GM21717 (cell line): Measurements from ENCODE around the gene TMEM163.
"Not testable (repeated sequence)": the region's sequence is repeated elsewhere in the genome, so short reads cannot be mapped to it uniquely, and the experiment has no call there.

ENCODE experiments used
- ATAC-seq: cut with Tn5 transposase; IDR thresholded peaks from one replicate; pipeline ENCODE4 v1.9.1; 2021; ENCODE audit warnings: mild to moderate bottlenecking, moderate library complexity; ENCODE audit not compliant: unreplicated experiment

TMEM163 gene

DNA sequence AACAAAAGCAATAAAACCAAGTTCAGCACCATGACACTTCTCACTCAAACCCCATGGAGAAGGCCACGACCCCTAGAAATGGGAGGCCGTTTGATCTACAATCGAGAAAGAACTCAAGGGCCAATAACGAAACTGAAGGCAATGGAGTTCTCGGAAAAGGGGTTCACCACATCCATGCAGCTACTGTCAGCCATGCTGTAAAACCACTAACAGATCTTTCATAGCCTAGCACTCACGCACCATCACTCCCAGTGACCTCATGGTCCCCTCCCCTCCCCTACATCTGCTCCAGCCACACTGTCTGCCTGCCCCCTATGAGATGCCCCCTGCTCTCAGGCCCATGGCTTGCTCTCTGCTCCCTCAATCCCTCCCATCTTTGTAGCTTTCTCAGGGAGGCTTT is 135.3 kb downstream of the TMEM163 start:
- no peak for ATAC-seq

GRCh38 chr2:134582547-134582899 is 136.3 kb downstream of the TMEM163 start:
- no peak for ATAC-seq

GRCh38 chr2:134581877-134582546 is 136.8 kb downstream of the TMEM163 start:
- peak; percentile 74 for ATAC-seq

DNA sequence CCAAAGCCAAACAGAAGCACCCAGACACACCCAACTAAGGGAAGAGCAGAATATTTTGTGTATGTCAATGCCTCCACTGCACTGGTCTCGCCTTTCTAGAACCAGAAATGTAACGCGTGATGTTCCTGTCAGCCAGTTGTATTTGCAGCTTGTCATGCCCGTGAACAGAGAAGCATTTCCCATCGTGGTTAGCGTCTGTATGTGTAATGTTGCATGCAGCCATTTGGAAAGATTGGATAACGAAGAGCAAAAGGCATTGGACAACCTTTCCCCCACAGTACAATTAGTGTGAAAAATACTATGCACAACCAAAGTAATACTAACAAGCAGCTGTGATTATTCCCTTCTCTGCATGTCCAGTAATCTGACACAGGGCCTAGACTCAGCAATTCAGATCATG is 140.5 kb downstream of the TMEM163 start:
- no peak for ATAC-seq

DNA sequence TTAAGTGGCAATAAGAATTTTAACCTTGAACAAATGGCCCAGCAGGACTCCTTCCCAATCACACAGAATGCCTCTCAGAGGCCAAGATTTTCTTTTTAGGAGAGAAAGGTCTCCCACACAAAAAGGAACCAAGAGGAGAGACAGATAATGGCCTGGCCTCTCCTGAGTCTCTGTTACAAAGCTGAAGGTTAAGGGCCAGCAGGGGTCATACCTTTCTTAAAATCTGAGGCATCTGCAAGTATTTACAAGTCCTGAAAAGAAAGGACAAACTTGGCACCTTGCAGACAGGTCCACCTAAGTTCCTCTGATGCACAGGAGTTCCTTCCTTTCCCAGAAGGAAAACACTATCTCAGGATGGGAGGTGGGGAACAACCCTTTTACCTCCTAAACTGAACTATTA is 142.3 kb downstream of the TMEM163 start:
- ATAC-seq, result no peak

- ATAC-seq, result no peak
Measured at GRCh38 chr2:134575888-134576287, 142.9 kb downstream of the TMEM163 start.

DNA sequence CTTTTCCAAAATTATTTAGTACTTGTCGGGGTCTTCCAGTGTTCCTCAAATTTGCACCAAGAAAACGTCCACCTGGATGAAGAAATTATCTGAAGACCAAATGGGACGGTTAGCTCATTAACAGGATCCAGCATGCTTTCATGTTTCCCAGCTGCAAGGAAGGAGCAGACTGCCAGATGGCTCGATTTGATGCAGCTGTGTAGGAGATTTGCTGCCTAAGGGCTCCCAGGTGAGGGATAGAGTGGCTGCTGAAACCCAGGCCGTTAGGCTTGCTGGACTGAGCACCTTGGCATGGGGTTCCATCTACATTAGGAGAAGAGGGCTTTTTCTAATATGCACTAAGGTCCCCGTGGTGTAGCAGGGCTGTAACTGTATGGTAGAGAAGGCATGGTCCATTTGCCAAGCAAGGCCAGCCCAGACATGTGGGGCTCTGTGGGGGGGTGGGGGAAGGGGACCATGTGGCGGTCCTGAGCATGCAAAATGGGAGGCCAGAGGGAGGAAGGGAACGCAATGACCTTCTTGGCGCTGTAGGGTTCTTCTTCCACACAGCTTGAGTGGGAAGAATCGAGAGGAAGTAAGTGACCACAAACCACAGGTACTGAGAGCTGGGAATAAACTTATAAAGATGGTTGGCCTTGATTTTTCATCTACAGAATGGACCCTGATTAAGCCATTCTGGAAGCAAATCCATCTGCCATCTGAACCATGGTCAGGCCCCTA is 144.0 kb downstream of the TMEM163 start:
- no peak for ATAC-seq

DNA sequence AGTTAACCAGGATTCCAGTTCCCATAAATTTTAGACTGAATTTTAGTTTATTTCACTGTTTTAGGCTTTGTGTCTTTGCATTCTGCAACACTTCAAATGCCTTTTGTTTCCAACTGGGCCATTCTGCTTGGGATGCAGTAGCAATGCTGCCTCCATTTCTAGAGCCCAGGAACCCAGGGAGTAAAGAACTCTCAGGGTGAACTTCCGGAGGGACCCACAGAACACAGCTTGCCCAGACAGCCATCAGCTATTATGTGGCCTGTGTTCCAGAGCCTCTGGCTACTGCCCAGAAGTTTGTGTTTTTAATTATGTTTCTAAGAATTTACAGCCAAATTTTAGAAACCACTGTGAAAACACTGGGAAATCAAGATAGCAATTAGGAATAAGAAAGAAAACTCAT is 145.1 kb downstream of the TMEM163 start:
- ATAC-seq, result no peak

DNA sequence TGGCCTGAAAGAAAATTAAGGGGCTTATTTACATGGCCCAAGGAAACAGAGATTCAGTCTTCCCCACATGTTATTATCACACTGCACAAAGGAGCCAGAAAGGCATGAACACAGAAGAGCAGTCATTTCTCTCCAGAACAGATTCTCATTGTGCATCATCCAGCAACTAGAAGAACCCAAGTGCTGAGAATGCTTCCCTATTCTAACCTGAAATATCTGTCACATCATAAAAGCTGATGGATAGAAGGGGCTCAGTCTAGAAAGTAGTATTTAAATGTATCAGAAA is 145.8 kb downstream of the TMEM163 start:
- no peak for ATAC-seq

DNA sequence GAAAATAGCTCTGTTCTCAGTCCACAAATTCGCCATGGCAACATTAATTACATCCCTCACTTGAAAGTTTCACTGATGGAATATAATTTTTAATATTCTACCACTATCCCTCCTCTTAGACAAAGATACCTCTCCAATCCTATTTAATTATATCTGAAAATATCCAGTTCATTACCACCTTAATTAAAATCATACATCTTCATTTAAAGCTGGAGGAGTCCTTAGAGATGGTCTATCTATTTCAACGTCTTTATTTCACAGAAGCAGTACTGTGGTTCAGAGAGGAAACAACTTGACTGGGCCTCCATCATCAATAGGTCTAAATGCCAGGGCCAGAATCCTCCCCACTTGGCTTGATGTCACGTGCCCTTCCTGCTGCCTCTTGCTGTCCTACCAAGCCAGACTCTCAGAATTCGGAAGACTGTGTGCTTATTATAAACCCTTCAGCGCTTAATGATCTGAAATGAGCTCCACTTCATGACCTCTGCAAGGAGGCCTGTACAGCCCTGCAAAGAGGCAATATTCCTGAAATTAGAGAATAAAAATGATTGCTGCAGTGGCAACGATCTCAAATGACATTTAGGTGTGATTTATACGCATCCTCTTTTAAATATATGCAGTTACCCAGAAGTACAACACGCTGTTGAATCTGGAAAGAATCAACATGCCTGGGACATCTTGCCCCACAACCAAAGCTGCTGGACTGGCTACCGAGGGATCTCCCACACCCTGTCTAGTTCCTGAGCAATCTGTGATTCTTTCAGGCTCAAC is 146.3 kb downstream of the TMEM163 start:
- ATAC-seq, result no peak

DNA sequence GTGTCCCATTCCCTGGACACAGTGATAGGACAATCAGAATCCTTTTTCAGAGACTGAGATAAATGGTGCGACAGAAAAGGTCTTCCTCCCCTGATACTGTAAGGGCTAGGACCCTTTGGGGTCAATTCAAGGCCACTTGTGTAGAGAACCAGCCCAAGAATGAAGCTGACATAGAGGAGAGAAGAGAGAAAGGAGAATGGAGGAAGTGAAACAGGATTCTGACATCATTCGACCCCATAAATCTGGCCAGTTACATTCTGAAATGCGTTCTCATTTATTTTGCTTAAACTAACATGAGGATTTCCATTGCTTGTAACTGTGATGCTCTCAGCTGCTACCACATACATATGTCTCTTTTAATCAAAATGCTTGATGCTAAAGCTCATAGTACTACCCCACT is 148.1 kb downstream of the TMEM163 start:
- no peak for ATAC-seq

- ATAC-seq, result no peak
Measured at GRCh38 chr2:134568413-134568812, 150.4 kb downstream of the TMEM163 start.

GRCh38 chr2:134567666-134568065 is 151.1 kb downstream of the TMEM163 start:
- no peak for ATAC-seq

DNA sequence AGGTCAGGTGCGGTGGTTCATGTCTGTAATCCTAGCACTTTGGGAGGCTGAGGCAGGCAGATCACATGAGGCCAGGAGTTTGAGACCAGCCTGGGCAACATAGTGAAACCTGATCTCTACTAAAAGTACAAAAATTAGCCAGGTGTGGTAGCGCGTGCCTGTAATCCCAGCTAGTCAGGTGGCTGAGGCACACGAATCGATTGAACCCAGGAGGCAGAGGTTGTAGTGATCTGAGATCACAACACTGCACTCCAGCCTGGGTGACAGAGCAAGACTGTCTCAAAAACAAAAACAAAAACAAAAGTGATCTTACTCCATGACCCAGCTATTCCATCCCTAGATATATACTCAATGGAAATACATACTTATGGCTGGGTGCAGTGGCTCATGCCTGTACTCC is 153.8 kb downstream of the TMEM163 start:
- ATAC-seq, result not testable (repeated sequence)

- no peak for ATAC-seq
Measured at GRCh38 chr2:134564549-134564948, 154.3 kb downstream of the TMEM163 start.

- no peak for ATAC-seq
Measured at GRCh38 chr2:134558208-134558830, 160.5 kb downstream of the TMEM163 start.

DNA sequence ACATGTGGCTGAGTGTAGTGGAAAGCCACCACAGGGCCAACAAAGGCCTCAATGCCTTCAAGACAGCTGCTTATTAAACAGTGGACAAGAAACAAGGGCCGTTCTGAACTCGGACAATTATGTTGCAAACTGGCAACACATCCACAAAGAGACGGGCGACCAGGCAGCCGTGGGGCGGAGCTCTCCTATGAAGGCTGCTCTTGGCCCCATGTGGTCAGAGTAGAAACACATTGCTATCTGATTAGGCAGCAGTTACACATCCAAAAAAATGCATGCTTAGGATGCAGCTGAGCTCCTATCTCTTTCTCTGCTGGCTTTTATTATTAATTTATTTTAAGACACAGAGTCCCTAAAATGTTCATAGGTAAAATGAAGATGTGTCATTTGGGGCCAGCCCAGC is 163.4 kb downstream of the TMEM163 start:
- ATAC-seq, result no peak

GRCh38 chr2:134553657-134554056 is 165.1 kb downstream of the TMEM163 start:
- ATAC-seq, result no peak

- no peak for ATAC-seq
Measured at GRCh38 chr2:134550566-134551164, 168.1 kb downstream of the TMEM163 start.

- ATAC-seq, result no peak
Measured at GRCh38 chr2:134549104-134549503, 169.7 kb downstream of the TMEM163 start.

GRCh38 chr2:134540990-134541389 is 177.8 kb downstream of the TMEM163 start:
- ATAC-seq, result no peak
